Measurements from ENCODE around the gene INHBB. TPM values are rescaled to one million over a fixed set of nuclear protein-coding genes. Genes with fewer than 3 reads are reported as not detected.

The INHBB gene
- total RNA-seq, 1 donor from 2014 or later, result not detected

- Mint-ChIP-seq H3K27me3 (ENCODE audit: low read depth) (peaks cover 31% of the 10 kb centered on the region), H3K36me3 (no peaks in the 10 kb centered on the region), H3K4me1 (peaks cover 13% of the 10 kb centered on the region), H3K4me3 (no peak overlapping the region), H3K9me3 (no peaks in the 10 kb centered on the region), H3K27ac (no peak overlapping the region)
- no peak for DNase-seq (ENCODE audit: low spot score in 2 of 2, unreplicated experiment in 2 of 2)
- TF ChIP-seq CTCF (IDR thresholded peaks at IDR 0.05; ENCODE audit: unreplicated experiment), result no peak
Observed at GRCh38 chr2:120313695-120314615, 32.0 kb upstream of the INHBB start.

- Mint-ChIP-seq H3K27me3 (ENCODE audit: low read depth) (peaks cover 33% of the 10 kb centered on the region), H3K9me3 (no peaks in the 10 kb centered on the region), H3K4me3 (no peak overlapping the region), H3K27ac (no peak overlapping the region), H3K4me1 (peaks cover 17% of the 10 kb centered on the region), H3K36me3 (no peaks in the 10 kb centered on the region)
- no peak for TF ChIP-seq CTCF (IDR thresholded peaks at IDR 0.05; ENCODE audit: unreplicated experiment)
- no peak for DNase-seq (ENCODE audit: low spot score in 2 of 2, unreplicated experiment in 2 of 2)
Observed at GRCh38 chr2:120314690-120315366, 31.1 kb upstream of the INHBB start.

- Mint-ChIP-seq H3K27ac (no peak overlapping the region), H3K36me3 (no peaks in the 10 kb centered on the region), H3K4me1 (peaks cover 18% of the 10 kb centered on the region), H3K27me3 (ENCODE audit: low read depth) (peaks cover 33% of the 10 kb centered on the region), H3K4me3 (no peak overlapping the region), H3K9me3 (no peaks in the 10 kb centered on the region)
- no peak for TF ChIP-seq CTCF (IDR thresholded peaks at IDR 0.05; ENCODE audit: unreplicated experiment)
- DNase-seq (ENCODE audit: low spot score in 2 of 2, unreplicated experiment in 2 of 2), result no peak
Observed at GRCh38 chr2:120315367-120316033, 30.4 kb upstream of the INHBB start.

GRCh38 chr2:120316071-120316470 is 29.9 kb upstream of the INHBB start:
- DNase-seq (ENCODE audit: low spot score in 2 of 2, unreplicated experiment in 2 of 2), result no peak
- no peaks in the 10 kb centered on the region for H3K36me3 Mint-ChIP-seq
- H3K9me3 Mint-ChIP-seq, result no peaks in the 10 kb centered on the region
- H3K4me3 Mint-ChIP-seq, result no peak overlapping the region
- no peak overlapping the region for H3K27ac Mint-ChIP-seq
- TF ChIP-seq CTCF (IDR thresholded peaks at IDR 0.05; ENCODE audit: unreplicated experiment), result no peak
- H3K27me3 Mint-ChIP-seq (ENCODE audit: low read depth), result peaks cover 33% of the 10 kb centered on the region
- peaks cover 20% of the 10 kb centered on the region for H3K4me1 Mint-ChIP-seq

GRCh38 chr2:120316528-120317179 is 29.3 kb upstream of the INHBB start:
- no peaks in the 10 kb centered on the region for H3K36me3 Mint-ChIP-seq
- peaks cover 20% of the 10 kb centered on the region for H3K4me1 Mint-ChIP-seq
- no peak for TF ChIP-seq CTCF (IDR thresholded peaks at IDR 0.05; ENCODE audit: unreplicated experiment)
- H3K27ac Mint-ChIP-seq, result no peak overlapping the region
- peaks cover 34% of the 10 kb centered on the region for H3K27me3 Mint-ChIP-seq (ENCODE audit: low read depth)
- H3K4me3 Mint-ChIP-seq, result no peak overlapping the region
- no peaks in the 10 kb centered on the region for H3K9me3 Mint-ChIP-seq
- DNase-seq (ENCODE audit: low spot score in 2 of 2, unreplicated experiment in 2 of 2), result no peak
